SK-N-MC (cell line): ENCODE data around the gene MALAT1.

ENCODE experiments used
- DNase-seq: peaks from one replicate; pipeline ENCODE4 v3.0.0-alpha.2; 2011; ENCODE audit warnings: low read depth, low spot score
- H3K27ac ChIP-seq: fragments of 200-600 bp; sonication (generic); 2 replicates; pipeline ENCODE4 v1.5.1; 2016; ENCODE audit warnings: mixed run types
- H3K36me3 ChIP-seq: fragments of 200-600 bp; sonication (generic); 2 replicates; pipeline ENCODE4 v1.6.1; 2017; ENCODE audit warnings: antibody characterized with exemption, low read length, mixed read lengths; ENCODE audit not compliant: insufficient read depth
- H3K4me3 ChIP-seq: fragments of 200-600 bp; sonication (generic); 2 replicates; pipeline ENCODE4 v1.5.1; 2016
- H3K9ac ChIP-seq: fragments of 200-600 bp; sonication (generic); 2 replicates; pipeline ENCODE4 v1.8.0; 2017; ENCODE audit warnings: mixed run types, mixed read lengths; ENCODE audit not compliant: insufficient read length
- H3K9me3 ChIP-seq: fragments of 200-600 bp; sonication (generic); 2 replicates; pipeline ENCODE4 v1.6.1; 2017; ENCODE audit warnings: low read depth, mild to moderate bottlenecking, antibody characterized with exemption, low read length, moderate library complexity, mixed read lengths
- EZH2 ChIP-seq: fragments of 200-600 bp; sonication (generic); IDR thresholded peaks from one replicate; pipeline ENCODE4 v1.6.1; 2017; ENCODE audit warnings: antibody characterized with exemption
- FOXP2 ChIP-seq: optimal IDR thresholded peaks from 2 replicates; pipeline ENCODE3; 2011; ENCODE audit warnings: mild to moderate bottlenecking, moderate library complexity; ENCODE audit not compliant: insufficient read depth; ENCODE audit errors: extremely low read length, control extremely low read depth
- POLR2AphosphoS5 ChIP-seq: IDR thresholded peaks from 2 replicates; pipeline ENCODE4 v1.6.1; 2012; ENCODE audit warnings: mild to moderate bottlenecking, low read depth, low read length, borderline replicate concordance

Gene MALAT1

DNA sequence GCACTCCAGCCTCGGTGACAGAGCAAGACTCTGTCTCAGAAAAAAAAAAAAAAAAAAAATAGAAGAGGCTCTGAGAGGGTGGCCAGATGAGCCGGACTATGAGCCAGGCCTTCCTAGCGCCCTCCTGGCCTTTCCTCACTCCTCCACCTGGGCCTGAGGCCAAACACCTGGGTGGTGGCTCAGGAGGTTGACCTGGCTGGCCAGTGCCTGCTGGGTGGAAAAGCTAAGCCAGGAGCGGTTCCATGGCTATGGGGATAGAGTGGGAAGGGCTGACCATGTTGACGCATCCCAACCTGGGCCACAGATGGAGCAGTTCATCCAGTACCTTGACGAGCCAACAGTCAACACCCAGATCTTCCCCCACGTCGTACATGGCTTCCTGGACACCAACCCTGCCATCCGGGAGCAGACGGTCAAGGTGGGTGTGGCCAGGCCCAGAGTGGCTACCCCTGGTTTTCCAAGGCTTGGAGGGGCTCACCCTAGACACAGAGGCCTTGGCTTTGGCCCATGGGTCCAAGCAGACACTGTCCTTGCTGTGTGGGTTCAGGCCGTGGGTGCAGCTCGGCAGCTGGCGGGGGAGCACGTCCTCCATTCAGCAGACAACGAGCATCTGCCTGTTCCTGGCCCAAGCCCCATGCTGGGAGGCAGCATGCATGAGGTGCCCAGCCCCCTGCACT, 33.7 kb downstream of the MALAT1 start:
- Histone ChIP-seq H3K27ac (no peak overlapping the region), H3K36me3 (peaks cover 3% of the 10 kb centered on the region; the same call in 1 of the 2 replicates), H3K4me3 (no peak overlapping the region), H3K9ac (no peak overlapping the region), H3K9me3 (no peaks in the 10 kb centered on the region)
- TF ChIP-seq POLR2AphosphoS5 (no peak), EZH2 (no peak), FOXP2 (no peak)
- no peak for DNase-seq

DNA sequence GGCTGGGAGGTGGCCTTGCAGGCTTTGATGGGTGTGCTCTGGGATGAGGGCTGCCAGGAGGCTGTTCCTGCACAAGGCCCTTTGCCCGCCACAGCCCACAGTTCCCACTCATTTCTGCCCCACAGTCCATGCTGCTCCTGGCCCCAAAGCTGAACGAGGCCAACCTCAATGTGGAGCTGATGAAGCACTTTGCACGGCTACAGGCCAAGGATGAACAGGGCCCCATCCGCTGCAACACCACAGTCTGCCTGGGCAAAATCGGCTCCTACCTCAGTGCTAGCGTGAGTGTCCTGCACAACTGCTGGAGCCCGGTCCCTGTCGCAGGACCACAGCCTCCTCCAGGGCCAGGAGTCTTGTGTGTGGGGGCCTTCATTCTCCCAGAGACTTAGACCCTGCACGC, 36.3 kb downstream of the MALAT1 start:
- Histone ChIP-seq H3K36me3 (peaks cover 3% of the 10 kb centered on the region; the same call in 1 of the 2 replicates), H3K9ac (no peak overlapping the region)
- no peak for TF ChIP-seq FOXP2
- no peak for TF ChIP-seq EZH2
- TF ChIP-seq POLR2AphosphoS5, result no peak

DNA sequence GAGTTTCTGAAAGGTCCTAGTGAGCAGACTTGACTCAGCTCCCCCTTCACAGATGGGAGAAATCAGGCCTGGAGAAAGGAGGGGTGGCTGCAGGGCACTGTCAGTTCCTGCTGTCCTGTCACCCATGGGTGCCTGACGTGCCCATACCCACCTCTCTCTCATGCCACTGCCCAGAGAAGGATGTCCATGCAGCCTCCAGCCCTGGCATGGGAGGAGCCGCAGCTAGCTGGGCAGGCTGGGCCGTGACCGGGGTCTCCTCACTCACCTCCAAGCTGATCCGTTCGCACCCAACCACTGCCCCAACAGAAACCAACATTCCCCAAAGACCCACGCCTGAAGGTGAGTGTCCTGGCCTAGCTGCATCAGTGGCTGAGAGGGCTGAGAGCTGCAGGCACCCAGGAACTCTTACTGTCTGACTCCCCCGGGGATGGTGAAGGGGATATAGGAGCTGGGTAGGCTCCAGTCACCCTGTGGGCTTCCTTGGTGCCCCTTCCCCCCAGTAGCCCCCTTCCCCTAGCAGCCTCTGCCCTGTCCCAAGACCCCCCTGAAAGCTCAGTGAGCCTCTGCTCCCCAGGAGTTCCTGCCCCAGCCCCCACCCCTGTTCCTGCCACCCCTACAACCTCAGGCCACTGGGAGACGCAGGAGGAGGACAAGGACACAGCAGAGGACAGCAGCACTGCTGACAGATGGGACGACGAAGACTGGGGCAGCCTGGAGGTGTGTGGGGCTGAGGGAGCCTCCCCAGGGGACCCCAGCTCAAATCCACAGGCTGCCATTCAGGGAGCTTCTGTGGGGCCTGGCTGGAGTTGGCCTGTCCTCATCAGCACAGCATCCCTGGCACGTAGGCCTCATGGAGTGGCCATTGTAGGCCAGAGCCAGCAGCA, 37.8 kb downstream of the MALAT1 start:
- Histone ChIP-seq H3K27ac (no peak overlapping the region), H3K36me3 (peaks cover 3% of the 10 kb centered on the region; the same call in 1 of the 2 replicates)

More for the DNA sequence above, 36.3 kb downstream of the MALAT1 start:
- no peak overlapping the region for H3K4me3 ChIP-seq
- H3K9me3 ChIP-seq, result no peaks in the 10 kb centered on the region
- no peak for DNase-seq
- no peak overlapping the region for H3K27ac ChIP-seq

DNA sequence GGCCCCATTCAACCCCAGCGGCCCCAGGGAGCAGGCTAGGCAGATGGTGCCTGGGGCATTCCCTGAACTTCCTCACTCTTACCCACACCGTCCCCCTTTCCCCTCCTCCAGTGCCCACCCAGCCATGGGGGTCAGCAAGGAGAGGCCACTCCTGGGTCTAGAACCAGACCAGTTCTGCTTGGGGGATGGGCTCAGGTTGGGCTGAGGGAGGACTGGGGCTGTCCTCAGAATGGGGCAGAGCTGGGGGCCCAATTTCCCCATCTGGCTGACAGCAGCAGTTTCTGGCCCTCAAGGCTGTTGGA, 38.4 kb downstream of the MALAT1 start:
- no peak for DNase-seq
- TF ChIP-seq FOXP2 (no peak), EZH2 (no peak), POLR2AphosphoS5 (no peak; the same call in 1 of the 2 replicates)
- Histone ChIP-seq H3K4me3 (no peak overlapping the region), H3K36me3 (peaks cover 3% of the 10 kb centered on the region; the same call in 1 of the 2 replicates), H3K27ac (no peak overlapping the region), H3K9me3 (no peaks in the 10 kb centered on the region), H3K9ac (no peak overlapping the region)

More for the DNA sequence above, 37.8 kb downstream of the MALAT1 start:
- Histone ChIP-seq H3K9me3 (no peaks in the 10 kb centered on the region), H3K9ac (no peak overlapping the region), H3K4me3 (no peak overlapping the region)
- TF ChIP-seq POLR2AphosphoS5, result no peak; the same call in 1 of the 2 replicates
- TF ChIP-seq FOXP2, result no peak
- no peak for TF ChIP-seq EZH2
- no peak for DNase-seq

DNA sequence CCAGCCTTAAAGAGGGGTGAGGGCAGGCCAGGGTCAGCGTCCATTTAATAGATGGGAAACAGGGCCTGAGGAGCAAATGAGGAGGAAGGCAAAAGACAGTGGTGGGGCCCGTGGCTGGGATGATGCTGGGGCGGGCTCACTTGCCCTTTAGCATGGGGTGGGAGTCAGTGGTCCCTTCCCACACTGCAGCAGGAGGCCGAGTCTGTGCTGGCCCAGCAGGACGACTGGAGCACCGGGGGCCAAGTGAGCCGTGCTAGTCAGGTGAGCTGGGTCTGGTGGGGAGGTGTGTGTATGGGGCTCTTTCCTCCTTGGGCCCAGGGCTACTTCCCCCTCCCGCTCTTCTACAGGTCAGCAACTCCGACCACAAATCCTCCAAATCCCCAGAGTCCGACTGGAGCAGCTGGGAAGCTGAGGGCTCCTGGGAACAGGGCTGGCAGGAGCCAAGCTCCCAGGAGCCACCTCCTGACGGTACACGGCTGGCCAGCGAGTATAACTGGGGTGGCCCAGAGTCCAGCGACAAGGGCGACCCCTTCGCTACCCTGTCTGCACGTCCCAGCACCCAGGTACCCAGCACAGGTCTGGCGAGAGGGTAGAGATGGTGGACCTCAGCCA, 38.9 kb downstream of the MALAT1 start:
- Histone ChIP-seq H3K9ac (no peak overlapping the region), H3K4me3 (no peak overlapping the region), H3K36me3 (peaks cover 1% of the 10 kb centered on the region; the same call in 1 of the 2 replicates)

DNA sequence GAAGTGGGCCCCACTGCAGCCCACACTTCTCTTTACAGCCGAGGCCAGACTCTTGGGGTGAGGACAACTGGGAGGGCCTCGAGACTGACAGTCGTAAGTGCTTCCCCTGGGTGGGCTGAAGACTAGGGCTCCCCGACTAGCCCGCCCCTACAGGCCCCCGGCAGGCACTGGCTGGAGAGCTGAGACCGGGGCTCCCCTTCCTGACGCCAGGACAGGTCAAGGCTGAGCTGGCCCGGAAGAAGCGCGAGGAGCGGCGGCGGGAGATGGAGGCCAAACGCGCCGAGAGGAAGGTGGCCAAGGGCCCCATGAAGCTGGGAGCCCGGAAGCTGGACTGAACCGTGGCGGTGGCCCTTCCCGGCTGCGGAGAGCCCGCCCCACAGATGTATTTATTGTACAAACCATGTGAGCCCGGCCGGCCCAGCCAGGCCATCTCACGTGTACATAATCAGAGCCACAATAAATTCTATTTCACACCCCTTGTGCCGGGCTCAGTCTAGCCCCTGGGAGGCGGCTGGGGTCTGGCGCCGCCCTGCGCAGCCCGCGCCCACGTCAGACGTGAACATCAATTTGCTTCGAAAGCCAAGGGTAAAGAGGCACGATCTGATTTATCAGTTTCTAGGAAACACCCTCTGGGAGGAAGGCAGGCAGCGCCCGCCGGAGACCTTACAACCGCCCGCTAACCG, 39.5 kb downstream of the MALAT1 start:
- DNase-seq, result no peak
- TF ChIP-seq POLR2AphosphoS5, result no peak
- no peak for TF ChIP-seq EZH2
- TF ChIP-seq FOXP2, result no peak
- H3K9me3 ChIP-seq, result no peaks in the 10 kb centered on the region
- H3K4me3 ChIP-seq, result no peak overlapping the region
- no peak overlapping the region for H3K27ac ChIP-seq
- no peaks in the 10 kb centered on the region; the same call in 1 of the 2 replicates for H3K36me3 ChIP-seq
- H3K9ac ChIP-seq, result no peak overlapping the region

More for the DNA sequence above, 38.9 kb downstream of the MALAT1 start:
- TF ChIP-seq FOXP2 (no peak), EZH2 (no peak), POLR2AphosphoS5 (no peak)
- no peak for DNase-seq
- H3K9me3 ChIP-seq, result no peaks in the 10 kb centered on the region
- H3K27ac ChIP-seq, result no peak overlapping the region

DNA sequence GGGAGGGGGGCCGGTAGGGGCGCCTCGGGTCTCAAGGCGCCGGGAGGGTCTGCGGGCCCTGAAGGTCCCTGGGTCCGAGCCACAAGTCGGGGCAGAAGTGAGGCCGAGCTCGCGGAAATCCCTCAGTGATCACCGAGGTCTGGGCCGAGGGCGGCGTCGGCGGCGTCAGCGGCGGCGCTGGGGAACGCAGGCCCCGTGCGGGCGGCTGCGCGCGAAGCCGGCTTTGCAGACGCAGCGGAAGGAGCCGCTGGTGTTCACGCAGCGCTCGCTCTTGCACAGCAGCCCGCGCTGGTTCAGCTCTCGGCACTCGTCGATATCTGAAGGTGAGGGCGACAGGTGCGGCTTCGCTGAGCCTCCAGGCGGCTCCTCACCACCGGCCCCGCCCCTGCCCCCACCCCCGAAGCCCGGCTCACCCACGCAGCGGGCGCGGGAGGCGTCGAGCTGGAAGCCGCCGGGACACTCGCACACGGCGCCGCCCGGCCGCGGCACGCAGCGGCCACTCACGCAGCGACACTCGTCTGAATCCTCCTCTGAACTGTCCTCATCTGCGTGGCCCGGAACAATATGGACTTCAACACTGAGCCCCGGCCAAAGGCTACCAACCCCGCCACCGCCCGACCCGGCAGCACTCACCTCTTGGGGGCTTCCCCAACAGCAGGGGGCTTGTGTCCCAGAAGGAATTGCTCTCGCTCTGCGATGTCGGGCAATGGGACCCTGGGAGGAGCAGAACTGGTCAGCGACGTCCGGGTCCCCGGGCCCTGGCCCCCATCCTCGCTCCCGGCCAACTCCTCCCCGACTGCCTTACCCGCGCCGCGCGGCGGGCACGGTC, 40.3 kb downstream of the MALAT1 start:
- no peak overlapping the region for H3K9ac ChIP-seq
- no peak overlapping the region for H3K27ac ChIP-seq
- no peak for TF ChIP-seq POLR2AphosphoS5
- TF ChIP-seq EZH2, result no peak
- TF ChIP-seq FOXP2, result no peak
- no peak for DNase-seq
- no peaks in the 10 kb centered on the region; the same call in 1 of the 2 replicates for H3K36me3 ChIP-seq
- H3K9me3 ChIP-seq, result no peaks in the 10 kb centered on the region
- H3K4me3 ChIP-seq, result no peak overlapping the region

DNA sequence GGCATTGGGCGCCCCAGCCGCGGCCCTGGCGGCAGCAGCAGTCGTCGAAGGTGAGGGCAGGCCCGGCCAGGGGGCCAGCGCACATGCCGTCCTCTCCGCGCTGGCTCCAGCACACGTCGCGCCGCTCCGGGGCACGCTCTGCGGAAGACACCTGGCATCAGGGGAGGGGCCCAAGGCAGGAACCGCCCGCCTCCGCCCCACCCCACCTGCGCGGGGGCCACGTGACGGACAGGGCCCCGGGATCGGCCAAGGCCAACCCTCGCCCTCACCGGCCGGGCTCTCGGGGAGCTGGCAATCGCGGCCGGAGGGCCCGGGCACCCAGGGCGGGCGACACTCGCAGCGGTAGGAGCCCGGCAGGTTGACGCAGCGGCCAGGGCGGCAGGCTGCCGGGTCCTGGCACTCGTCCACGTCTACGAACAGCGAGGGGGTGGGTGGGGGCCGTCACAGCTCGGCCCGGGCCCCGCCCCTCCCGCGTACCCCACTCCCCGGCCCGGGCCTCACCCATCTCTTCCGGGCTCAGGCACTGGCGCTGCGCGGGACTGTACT, 41.0 kb downstream of the MALAT1 start:
- no peaks in the 10 kb centered on the region; the same call in 1 of the 2 replicates for H3K36me3 ChIP-seq
- no peak overlapping the region for H3K27ac ChIP-seq
- peak overlapping the region; percentile 90 for H3K4me3 ChIP-seq
- H3K9me3 ChIP-seq, result no peaks in the 10 kb centered on the region
- no peak overlapping the region for H3K9ac ChIP-seq
- no peak for TF ChIP-seq FOXP2
- TF ChIP-seq POLR2AphosphoS5, result no peak
- TF ChIP-seq EZH2, result no peak
- no peak for DNase-seq
